Heart right ventricle (tissue), 16 donors: Measurements from ENCODE around the gene PLEKHA7. TPM values are rescaled to one million over a fixed set of nuclear protein-coding genes. Genes with fewer than 3 reads are reported as not detected.

Source experiments
- ATAC-seq, 8 donors: fragments of 200-7000 bp; cut with Tn5 transposase; one replicate each; pipeline ENCODE4 v1.9.1; 2020; ENCODE audit warnings: mild to moderate bottlenecking in 8 of 8, moderate library complexity in 8 of 8, moderate number of reproducible peaks in 1 of 8
- DNase-seq, 2 donors: peaks; one replicate each; pipeline ENCODE4 v3.0.0-alpha.2; 2020
- H3K27ac ChIP-seq, 10 donors: fragments of 200-600 bp; sonication (generic) in 2 of 10; one replicate each; pipeline versions ENCODE4 v1.5.0 to v1.8.0; 2020 to 2022; ENCODE audit warnings: mild to moderate bottlenecking in 3 of 10
- H3K27me3 ChIP-seq, 7 donors: fragments of 200-600 bp; one replicate each; pipeline ENCODE4 v1.8.0; 2021 to 2022; ENCODE audit warnings: mild to moderate bottlenecking in 2 of 7
- H3K36me3 ChIP-seq, 9 donors: fragments of 200-600 bp; sonication (generic) in 1 of 9; one replicate each; pipeline versions ENCODE4 v1.5.0 to v1.8.0; 2020 to 2022; ENCODE audit warnings: mild to moderate bottlenecking in 2 of 9
- H3K4me1 ChIP-seq, 9 donors: fragments of 200-600 bp; sonication (generic) in 1 of 9; one replicate each; pipeline versions ENCODE4 v1.5.0 to v1.8.0; 2020 to 2022; ENCODE audit warnings: mild to moderate bottlenecking in 4 of 9
- H3K4me3 ChIP-seq, 10 donors: fragments of 200-600 bp; sonication (generic) in 2 of 10; one replicate each; pipeline versions ENCODE4 v1.5.0 to v1.8.0; 2020 to 2022; ENCODE audit warnings: mild to moderate bottlenecking in 7 of 10, moderate library complexity in 2 of 10
- H3K9me3 ChIP-seq, 11 donors: fragments of 200-600 bp in 10 of 11; sonication (generic) in 2 of 11; one replicate each; pipeline versions ENCODE4 v1.5.0 to v1.8.0; 2013 to 2022; ENCODE audit warnings: mild to moderate bottlenecking in 2 of 11, control low read depth in 1 of 11, moderate library complexity in 1 of 11
- CTCF ChIP-seq, 9 donors: fragments of 200-600 bp; sonication (generic) in 2 of 9; IDR thresholded peaks; one replicate each; pipeline versions ENCODE4 v1.5.0 to v1.8.0; 2021 to 2022; ENCODE audit warnings: antibody characterized with exemption in 9 of 9, mild to moderate bottlenecking in 5 of 9, moderate library complexity in 1 of 9
- WGBS, 2 donors: extraction: QIAGEN DNeasy Blood & Tissue Kit; methylation state at CpG; one replicate each; pipeline ENCODE4 v1.1.7; 2013; ENCODE audit warnings: inconsistent platforms in 1 of 2; 5-methylcytosine and 5-hydroxymethylcytosine counted together
- intact Hi-C, 10 donors: fragments of 100-400 bp; cut with DNase I; formaldehyde crosslinking; loops; one replicate each; pipeline versions ENCODE4 v1.11.1 to v1.14.2; 2022
- polyA plus RNA-seq, 2 donors: library from polyadenylated mRNA; stranded (reverse); fragments of 200-250 nt; gene quantifications; one replicate each; pipeline ENCODE4 v1.2.3, GENCODE V29; 2013
- total RNA-seq, 10 donors: library from RNA; stranded (reverse); fragmentation: NEBNext Ultra II Directional in 3 of 10; extraction: Animal tissue kit (Norgen Biotek cat#: 25700) in 3 of 10; gene quantifications; one replicate each; pipeline versions ENCODE4 v1.2.1 to v1.2.4, GENCODE V29; 2021 to 2023
- donor health status: Arrhythmogenic right ventricular cardiomyopathy.
- donor health status: ischemic (EF 13 %, LVEDD 7.1; RV severe dilation, severe dysfunction).
- donor health status: healthy with polysubstance abuse.
- donor health status: DM: no; HTN: yes; CAD: no.
- donor health status: DM: no; HTN: no; CAD: no.
- donor health status: ischemic (EF 25% LVEDD 6.9; RV normal size, moderate dysfunction).
- donor health status: ischemic (EF 25% LVEDD 5.7; RV mildly dilated, moderate dysfunction).
- donor health status: healthy.
- donor health status: DM: yes; HTN: yes; CAD: no.
- donor health status: Ischemic cardiomyopathy.
- donor health status: ischemic (EF 35%, LVEDD 5.7; RV mildly dilated, moderate dysfunction).
- donor health status: nonischemic (EF 11% LVEDD 7.7; RV severe dilation, severe dysfunction).
- donor health status: DM: yes; HTN: yes; CAD: no.
- donor health status: PGD.
- donor health status: ischemic (EF 29% LVEDD 5.4; RV normal size, mild dysfunction).
- donor health status: nonischemic (EF 23%, LVEDD 6.1; RV moderate dilation, normal function).

Gene PLEKHA7
- total and polyA plus RNA-seq, 12 donors, result 15.3 to 46.9 (median 24.0) TPM

DNA sequence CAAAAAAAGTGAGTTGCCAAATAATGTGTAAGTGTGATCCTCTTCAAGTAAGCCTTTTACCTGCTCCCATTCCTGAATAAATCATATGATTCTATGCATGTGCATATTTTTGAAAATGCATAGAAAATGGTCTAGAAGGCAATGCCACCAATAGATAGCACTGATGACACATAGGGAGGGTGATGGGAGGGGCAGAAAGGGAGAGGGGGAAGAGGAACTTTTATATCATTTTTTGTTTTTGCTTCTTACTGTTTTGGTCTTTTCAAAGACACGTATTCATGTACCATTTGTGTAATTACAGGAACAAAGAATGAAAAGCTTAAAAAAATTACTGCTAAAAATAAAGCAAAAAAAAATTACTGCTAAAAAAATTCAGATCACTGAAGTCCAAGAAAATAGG is 215.0 kb downstream of the PLEKHA7 start:
- peaks cover 0 to 25% (median 0%) of the 10 kb centered on the region in 9 donors for H3K36me3 ChIP-seq
- DNase-seq, result no peak
- H3K4me3 ChIP-seq, result no peak overlapping the region
- intact Hi-C loops, result no loop called here
- no peak overlapping the region for H3K27ac ChIP-seq
- H3K4me1 ChIP-seq, result peaks cover 6 to 32% (median 17%) of the 10 kb centered on the region in 9 donors
- no peak for ATAC-seq
- 74 to 76% methylated on average over 1 of the region's 1 CpG for WGBS, 2 donors
- H3K9me3 ChIP-seq, result no peaks in the 10 kb centered on the region
- no peaks in the 10 kb centered on the region for H3K27me3 ChIP-seq
- no peak for TF ChIP-seq CTCF (IDR thresholded peaks at IDR 0.05)

DNA sequence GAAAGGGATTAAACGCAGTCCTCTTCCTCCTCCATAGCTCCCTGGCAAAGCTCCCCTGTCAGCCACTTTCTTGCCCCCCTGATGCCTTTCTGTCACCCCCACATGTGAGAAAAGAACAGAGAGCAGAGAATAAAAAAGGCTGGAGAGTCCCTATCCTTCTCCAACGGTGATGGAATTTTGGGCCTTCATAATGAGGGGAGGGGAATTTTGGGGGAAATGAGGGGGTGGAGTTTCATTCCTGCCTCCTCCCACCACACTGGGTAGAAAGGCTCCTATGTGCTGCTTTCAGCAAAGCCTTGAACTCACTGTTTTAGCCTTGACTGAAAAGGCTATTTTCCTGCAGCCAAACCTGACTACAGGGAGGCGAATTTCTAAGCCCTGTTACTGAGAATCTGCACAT is 216.4 kb downstream of the PLEKHA7 start:
- TF ChIP-seq CTCF (IDR thresholded peaks at IDR 0.05), result no peak
- 70% methylated on average over 3 of the region's 3 CpGs for WGBS, 2 donors

DNA sequence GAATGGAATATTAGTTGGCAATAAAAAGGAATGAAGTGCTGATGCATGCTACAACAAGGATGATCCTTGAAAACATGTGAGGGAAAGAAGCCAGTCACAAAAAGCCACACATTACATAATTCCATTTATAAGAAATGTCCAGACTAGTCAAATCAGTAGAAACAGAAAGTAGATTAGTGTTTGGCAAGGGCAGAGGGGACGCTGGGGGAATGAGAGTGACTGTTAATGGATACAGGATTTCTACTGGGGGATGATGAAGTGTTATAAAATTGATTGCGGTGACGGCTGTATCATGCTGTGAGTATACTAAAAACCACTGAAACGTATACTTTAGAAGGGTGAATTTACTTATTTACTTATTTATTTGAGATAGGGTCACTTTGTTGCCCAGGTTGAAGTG is 217.9 kb downstream of the PLEKHA7 start:
- DNase-seq, result no peak
- peaks cover 0 to 39% (median 21%) of the 10 kb centered on the region in 9 donors for H3K4me1 ChIP-seq
- no peaks in the 10 kb centered on the region for H3K9me3 ChIP-seq
- H3K36me3 ChIP-seq, result peaks cover 0 to 28% (median 0%) of the 10 kb centered on the region in 9 donors
- H3K4me3 ChIP-seq, result no peak overlapping the region
- ATAC-seq, result no peak
- intact Hi-C loops, result no loop called here
- H3K27me3 ChIP-seq, result no peaks in the 10 kb centered on the region
- no peak for TF ChIP-seq CTCF (IDR thresholded peaks at IDR 0.05)
- H3K27ac ChIP-seq, result peak overlapping the region in 1 of 10 donors; percentile 87
- 77 to 86% methylated on average over 4 of the region's 4 CpGs for WGBS, 2 donors

More for the DNA sequence above, 216.4 kb downstream of the PLEKHA7 start:
- H3K4me1 ChIP-seq, result peaks cover 0 to 28% (median 16%) of the 10 kb centered on the region in 9 donors
- ATAC-seq, result no peak
- H3K36me3 ChIP-seq, result peaks cover 0 to 33% (median 0%) of the 10 kb centered on the region in 9 donors
- H3K9me3 ChIP-seq, result no peaks in the 10 kb centered on the region
- no peaks in the 10 kb centered on the region for H3K27me3 ChIP-seq
- H3K4me3 ChIP-seq, result no peak overlapping the region
- DNase-seq, result no peak
- intact Hi-C loops, result no loop called here
- no peak overlapping the region for H3K27ac ChIP-seq

DNA sequence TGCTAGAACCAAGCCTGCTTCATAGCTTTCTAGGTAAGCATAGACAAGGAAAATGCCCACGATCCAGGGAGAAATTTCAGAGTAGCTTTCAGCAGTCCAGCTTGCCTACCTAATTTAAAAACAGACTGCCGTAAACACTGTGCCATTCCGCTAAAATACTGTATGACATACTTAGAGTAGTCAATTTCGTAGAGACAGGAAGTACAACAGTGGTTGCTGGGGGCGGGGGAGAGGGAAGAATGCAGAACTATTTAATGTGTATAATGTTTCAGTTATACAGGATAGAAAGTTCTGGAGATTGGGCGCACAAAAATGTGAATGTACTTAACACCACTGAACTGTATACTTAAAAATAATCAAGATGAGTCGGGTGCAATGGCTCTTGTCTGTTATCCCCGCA is 219.1 kb downstream of the PLEKHA7 start:
- Histone ChIP-seq H3K9me3 (no peaks in the 10 kb centered on the region), H3K27ac (peak overlapping the region in 3 of 10 donors; percentile 55 to 87 (median 56)), H3K4me3 (no peak overlapping the region), H3K4me1 (peaks cover 0 to 51% (median 22%) of the 10 kb centered on the region in 9 donors), H3K36me3 (peaks cover 0 to 37% (median 0%) of the 10 kb centered on the region in 9 donors), H3K27me3 (no peaks in the 10 kb centered on the region)
- no peak for DNase-seq
- intact Hi-C loops, result no loop called here
- no peak for TF ChIP-seq CTCF (IDR thresholded peaks at IDR 0.05)
- WGBS, 2 donors, result 82 to 83% methylated on average over 8 of the region's 8 CpGs
- peak in 1 of 8 donors; percentile 38 for ATAC-seq
